22Rv1 (cell line): ENCODE data around the gene TRIM68.

Experiments used
- H3K27ac ChIP-seq: fragments of 450-650 bp; 2 replicates; pipeline ENCODE4 v1.5.1; 2017
- ZFX ChIP-seq: fragments of 450-650 bp; IDR thresholded peaks from 2 replicates; pipeline ENCODE4 v1.6.1; 2017; ENCODE audit warnings: antibody characterized with exemption, borderline replicate concordance
- TF ChIP-seq, protein P1 (sequence below): fragments of 450-650 bp; IDR thresholded peaks from 2 replicates; pipeline ENCODE4 v1.5.1; 2017; ENCODE audit warnings: mild to moderate bottlenecking

Gene TRIM68

GRCh38 chr11:4577761-4578160, 30.3 kb downstream of the TRIM68 start:
- TF ChIP-seq, protein P1, sequence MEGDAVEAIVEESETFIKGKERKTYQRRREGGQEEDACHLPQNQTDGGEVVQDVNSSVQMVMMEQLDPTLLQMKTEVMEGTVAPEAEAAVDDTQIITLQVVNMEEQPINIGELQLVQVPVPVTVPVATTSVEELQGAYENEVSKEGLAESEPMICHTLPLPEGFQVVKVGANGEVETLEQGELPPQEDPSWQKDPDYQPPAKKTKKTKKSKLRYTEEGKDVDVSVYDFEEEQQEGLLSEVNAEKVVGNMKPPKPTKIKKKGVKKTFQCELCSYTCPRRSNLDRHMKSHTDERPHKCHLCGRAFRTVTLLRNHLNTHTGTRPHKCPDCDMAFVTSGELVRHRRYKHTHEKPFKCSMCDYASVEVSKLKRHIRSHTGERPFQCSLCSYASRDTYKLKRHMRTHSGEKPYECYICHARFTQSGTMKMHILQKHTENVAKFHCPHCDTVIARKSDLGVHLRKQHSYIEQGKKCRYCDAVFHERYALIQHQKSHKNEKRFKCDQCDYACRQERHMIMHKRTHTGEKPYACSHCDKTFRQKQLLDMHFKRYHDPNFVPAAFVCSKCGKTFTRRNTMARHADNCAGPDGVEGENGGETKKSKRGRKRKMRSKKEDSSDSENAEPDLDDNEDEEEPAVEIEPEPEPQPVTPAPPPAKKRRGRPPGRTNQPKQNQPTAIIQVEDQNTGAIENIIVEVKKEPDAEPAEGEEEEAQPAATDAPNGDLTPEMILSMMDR, result no peak
- TF ChIP-seq ZFX, result no peak
- H3K27ac ChIP-seq, result no peak overlapping the region

GRCh38 chr11:4576880-4577279, 31.2 kb downstream of the TRIM68 start:
- TF ChIP-seq, protein P1, result no peak
- TF ChIP-seq ZFX, result no peak
- H3K27ac ChIP-seq, result no peak overlapping the region

DNA sequence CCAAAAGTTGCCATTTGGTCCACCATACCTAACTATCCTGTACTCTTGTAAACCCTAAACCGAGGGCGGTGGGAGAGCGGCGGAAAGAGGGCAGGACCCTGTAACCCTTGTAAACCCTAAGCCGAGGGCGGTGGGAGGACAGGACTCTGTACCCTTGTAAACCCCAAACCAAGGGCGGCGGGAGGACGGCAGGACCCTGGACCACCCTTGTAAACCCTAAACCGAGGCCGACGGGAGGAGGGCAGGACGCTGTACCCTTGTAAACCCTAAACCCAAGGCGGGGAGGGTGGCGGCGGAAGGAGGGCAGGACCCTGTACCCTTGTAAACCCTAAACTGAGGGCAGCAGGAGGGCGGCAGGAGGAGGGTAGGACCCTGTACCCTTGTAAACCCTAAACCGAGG, 39.0 kb downstream of the TRIM68 start:
- no peak overlapping the region for H3K27ac ChIP-seq
- TF ChIP-seq, protein P1, result no peak
- TF ChIP-seq ZFX, result no peak

- TF ChIP-seq, protein P1, result no peak
- no peak for TF ChIP-seq ZFX
Observed at GRCh38 chr11:4565371-4565770, 42.7 kb downstream of the TRIM68 start.

GRCh38 chr11:4560467-4560866, 47.6 kb downstream of the TRIM68 start:
- H3K27ac ChIP-seq, result no peak overlapping the region
- TF ChIP-seq, protein P1, result no peak
- TF ChIP-seq ZFX, result no peak

More at GRCh38 chr11:4565371-4565770, 42.7 kb downstream of the TRIM68 start:
- no peak overlapping the region for H3K27ac ChIP-seq

- no peak for TF ChIP-seq ZFX
- TF ChIP-seq, protein P1, result no peak
- no peak overlapping the region for H3K27ac ChIP-seq
Observed at GRCh38 chr11:4559527-4560440, 48.2 kb downstream of the TRIM68 start.

DNA sequence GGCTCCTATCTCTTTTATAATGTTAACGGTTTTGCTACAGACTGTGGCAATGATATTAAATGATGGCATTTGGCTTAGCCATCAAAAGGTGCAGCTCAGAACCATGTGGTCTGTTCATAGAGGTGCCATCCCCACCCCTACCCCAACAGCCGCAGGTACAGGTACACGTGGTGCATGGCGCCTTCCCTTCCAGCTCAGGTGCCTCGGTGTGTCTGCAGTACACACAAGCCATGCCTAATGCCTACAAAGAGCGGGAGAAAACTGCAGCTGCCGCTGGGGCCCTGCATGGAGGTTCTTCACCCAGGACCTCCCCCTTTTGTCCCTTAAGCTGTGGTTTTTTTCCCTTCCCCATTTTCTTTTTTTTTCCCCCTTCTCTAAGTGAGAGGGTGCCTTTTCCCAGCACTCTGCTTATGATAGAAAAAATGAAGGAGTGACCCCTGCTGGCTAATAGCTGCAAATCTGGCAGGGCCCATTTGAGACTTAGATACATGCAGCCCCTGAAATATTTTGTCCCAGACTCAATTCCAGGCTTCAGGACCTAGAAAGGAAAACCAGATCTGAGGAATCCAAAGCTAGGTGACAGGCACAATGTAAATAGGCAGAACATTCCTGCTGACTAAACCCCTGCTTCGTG, 56.6 kb downstream of the TRIM68 start:
- no peak for TF ChIP-seq ZFX
- TF ChIP-seq, protein P1, result peak; percentile 49
- H3K27ac ChIP-seq, result no peak overlapping the region
